Upper lobe of left lung (tissue), 4 donors: ENCODE results near the gene LAMA3.

Experiments used
- POLR2A ChIP-seq, 4 donors: fragments of 450-650 bp; IDR thresholded peaks; one replicate each; pipeline ENCODE4 v1.5.1; 2016 to 2017; ENCODE audit warnings: antibody characterized with exemption in 4 of 4, mild to moderate bottlenecking in 2 of 4
- POLR2AphosphoS5 ChIP-seq, 2 donors: sonication (generic); formaldehyde crosslinking; IDR thresholded peaks; one replicate each; pipeline ENCODE4 v1.5.1; 2017; ENCODE audit warnings: antibody characterized with exemption in 2 of 2
- TF ChIP-seq, protein P1 (sequence below), 6 experiments: fragments of 450-650 bp in 4 of 6; fragments of 200-600 bp in 2 of 6; sonication (generic) in 2 of 6; IDR thresholded peaks; one replicate each; pipeline ENCODE4 v1.5.1; 2016 to 2019; ENCODE audit warnings: antibody characterized with exemption in 6 of 6

- TF ChIP-seq, protein P1, sequence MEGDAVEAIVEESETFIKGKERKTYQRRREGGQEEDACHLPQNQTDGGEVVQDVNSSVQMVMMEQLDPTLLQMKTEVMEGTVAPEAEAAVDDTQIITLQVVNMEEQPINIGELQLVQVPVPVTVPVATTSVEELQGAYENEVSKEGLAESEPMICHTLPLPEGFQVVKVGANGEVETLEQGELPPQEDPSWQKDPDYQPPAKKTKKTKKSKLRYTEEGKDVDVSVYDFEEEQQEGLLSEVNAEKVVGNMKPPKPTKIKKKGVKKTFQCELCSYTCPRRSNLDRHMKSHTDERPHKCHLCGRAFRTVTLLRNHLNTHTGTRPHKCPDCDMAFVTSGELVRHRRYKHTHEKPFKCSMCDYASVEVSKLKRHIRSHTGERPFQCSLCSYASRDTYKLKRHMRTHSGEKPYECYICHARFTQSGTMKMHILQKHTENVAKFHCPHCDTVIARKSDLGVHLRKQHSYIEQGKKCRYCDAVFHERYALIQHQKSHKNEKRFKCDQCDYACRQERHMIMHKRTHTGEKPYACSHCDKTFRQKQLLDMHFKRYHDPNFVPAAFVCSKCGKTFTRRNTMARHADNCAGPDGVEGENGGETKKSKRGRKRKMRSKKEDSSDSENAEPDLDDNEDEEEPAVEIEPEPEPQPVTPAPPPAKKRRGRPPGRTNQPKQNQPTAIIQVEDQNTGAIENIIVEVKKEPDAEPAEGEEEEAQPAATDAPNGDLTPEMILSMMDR (IDR thresholded peaks at IDR 0.05) = no peak
- TF ChIP-seq POLR2A (IDR thresholded peaks at IDR 0.05) = no peak
- no peak for TF ChIP-seq POLR2AphosphoS5 (IDR thresholded peaks at IDR 0.05)
Observed at GRCh38 chr18:24003903-24004640, 314.8 kb downstream of the LAMA3 start.
